NCI-H526 (cell line): ENCODE measurements around the gene DMBT1.
A peak's percentile ranks its signal among the peaks of the same experiment; 100 is the strongest.

Source experiments
- DNase-seq, 2 experiments: peaks; one replicate each; lab custom pipeline; 2025; lab: John Stamatoyannopoulos, UW

The DMBT1 gene

DNA sequence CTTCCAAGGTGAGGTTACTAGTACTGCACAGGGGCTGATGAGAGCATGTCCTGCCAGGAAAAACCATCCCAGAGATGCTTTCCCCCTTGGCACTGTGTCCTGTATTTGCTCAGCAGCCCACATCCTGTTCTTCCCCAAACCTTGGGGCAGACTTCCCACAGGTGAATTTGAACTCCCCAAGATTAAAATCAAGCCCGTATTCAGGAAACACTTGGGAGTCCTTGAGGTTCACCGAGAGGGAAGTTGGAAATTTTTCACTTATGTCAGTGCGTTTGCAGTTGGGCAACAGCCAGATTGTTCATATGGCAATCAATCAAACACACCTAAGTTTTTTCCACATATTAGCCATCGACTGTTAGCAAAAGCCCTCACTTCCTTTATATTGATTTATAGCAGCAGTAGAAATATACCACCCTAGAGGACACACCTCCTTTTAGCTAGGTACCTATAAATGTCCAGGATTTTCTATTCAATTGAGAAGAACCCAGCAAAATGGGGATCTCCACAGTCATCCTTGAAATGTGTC, at the start of gene DMBT1:
TSS of gene DMBT1 (plus strand) at position 476 of the 526 bp plus-strand sequence. CDS start at position 493, 17 bp downstream.
- no peak for DNase-seq

DNA sequence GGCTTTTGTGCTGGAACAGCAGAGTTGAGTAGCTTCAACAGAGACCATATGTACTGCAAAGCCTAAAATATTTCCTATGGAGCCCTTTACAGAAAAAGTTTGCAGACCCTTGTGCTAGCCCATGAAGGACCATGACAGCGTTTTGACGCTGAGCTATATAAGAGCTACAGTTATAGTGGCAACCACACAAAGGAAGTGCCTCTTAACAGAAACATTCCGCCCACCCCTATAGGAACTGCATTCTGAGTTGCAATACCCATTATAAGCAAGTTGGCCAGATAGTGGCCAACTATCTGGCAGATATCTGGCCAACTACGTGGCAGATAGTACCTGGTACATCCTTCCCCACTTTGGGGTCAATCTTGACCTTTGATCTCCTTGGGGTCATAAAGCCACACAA, 47.5 kb upstream of the DMBT1 start:
- DNase-seq: no peak

DNA sequence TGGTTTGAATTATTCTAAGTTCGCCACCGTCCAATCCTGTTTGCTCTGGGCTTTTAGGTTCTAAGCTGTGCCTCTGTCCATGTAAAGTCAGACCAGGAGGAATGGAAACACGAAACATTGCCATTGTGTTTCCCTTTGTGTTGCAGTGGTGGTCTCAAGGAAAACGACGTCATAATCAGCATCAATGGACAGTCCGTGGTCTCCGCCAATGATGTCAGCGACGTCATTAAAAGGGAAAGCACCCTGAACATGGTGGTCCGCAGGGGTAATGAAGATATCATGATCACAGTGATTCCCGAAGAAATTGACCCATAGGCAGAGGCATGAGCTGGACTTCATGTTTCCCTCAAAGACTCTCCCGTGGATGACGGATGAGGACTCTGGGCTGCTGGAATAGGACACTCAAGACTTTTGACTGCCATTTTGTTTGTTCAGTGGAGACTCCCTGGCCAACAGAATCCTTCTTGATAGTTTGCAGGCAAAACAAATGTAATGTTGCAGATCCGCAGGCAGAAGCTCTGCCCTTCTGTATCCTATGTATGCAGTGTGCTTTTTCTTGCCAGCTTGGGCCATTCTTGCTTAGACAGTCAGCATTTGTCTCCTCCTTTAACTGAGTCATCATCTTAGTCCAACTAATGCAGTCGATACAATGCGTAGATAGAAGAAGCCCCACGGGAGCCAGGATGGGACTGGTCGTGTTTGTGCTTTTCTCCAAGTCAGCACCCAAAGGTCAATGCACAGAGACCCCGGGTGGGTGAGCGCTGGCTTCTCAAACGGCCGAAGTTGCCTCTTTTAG, 46.3 kb upstream of the DMBT1 start:
- DNase-seq: no peak

DNA sequence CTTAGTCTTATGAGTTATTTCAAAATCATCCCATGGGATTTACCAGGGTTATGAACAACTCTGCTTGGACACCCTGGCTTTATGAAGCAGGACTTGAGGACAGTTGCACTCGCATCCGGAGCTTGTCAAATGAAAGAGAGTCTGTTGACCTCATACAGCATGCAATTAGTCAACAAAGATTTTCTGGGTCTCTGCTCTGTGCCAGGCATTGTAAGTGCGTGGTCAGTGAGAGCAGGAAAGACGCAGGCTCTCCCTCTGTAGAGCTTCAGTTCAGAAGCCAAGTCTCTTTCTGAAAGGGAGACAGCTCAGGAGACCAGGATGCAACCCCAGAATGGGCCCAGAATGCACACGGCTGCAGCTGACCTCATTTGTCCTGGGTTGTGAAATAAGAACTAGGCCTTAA, 45.5 kb upstream of the DMBT1 start:
- DNase-seq: no peak

DNA sequence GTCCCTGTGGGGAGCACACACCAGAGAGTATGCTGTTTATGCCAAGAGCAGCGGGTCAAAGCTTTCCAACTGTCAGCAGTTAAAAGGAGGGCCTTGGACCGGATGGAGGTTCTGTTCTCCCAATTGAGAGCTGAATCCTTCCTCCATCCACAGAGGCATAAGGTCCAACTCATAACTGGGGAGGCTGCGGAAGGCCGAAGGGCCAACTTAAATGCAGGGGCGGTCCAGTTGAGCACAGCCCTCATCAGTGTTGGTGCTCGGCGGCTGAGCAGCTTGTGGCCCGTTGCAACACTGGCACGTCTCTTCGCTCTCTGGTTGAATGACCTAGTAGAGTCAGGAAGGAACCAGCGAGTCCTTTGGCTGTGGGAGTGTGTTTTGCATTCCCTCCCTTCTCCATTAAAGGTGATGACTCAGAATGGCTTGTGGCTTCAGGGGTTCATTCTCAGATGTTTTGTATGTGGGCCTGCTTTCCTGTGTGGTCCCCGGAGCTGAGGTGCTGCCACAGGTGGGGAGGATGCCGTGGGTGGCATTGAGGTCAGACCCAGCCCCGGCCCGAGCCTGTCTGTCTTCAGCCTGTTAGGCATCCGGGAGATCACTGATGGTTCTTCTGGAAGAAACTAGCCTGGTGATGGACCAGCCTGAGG, 44.8 kb upstream of the DMBT1 start:
- no peak for DNase-seq

DNA sequence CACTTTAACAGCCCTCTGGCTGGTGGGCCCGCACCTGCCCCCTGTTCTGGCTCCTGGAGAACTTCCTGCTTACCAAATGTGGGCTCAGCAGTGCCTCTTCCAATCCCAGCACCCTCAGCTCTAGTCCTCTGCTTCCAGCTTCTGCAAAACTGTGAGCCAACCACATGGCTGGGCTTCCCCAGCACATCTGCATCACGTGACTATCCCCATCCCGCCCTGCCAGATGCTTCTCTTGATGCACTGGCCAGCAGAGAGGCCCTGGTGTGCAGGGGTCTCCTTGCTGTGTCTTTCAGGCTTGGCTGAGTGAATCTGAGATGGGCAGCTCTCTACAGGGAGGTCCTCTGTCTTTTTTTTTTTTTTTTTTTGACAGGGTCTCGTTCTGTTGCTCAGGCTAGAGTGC, 43.8 kb upstream of the DMBT1 start:
- DNase-seq: no peak

DNA sequence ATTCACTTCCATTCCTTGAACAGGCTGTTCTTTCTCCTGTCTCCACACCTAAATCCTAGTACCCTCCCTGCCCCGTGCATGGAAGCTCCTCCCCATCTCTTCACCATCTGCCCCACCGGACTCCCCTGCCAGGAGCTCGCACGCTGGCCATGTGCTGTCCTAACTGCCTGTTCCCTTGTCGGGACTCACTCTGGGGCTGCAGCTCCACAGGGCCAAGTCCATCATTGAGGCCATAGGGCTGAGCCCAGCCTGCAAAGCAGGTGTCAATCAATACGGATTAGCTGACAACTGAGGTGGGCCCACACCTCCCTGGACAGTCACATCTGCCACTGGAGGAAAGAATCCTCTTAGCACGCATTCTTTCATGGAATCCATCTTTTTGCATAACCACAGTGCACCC, 41.4 kb upstream of the DMBT1 start:
- no peak for DNase-seq

DNA sequence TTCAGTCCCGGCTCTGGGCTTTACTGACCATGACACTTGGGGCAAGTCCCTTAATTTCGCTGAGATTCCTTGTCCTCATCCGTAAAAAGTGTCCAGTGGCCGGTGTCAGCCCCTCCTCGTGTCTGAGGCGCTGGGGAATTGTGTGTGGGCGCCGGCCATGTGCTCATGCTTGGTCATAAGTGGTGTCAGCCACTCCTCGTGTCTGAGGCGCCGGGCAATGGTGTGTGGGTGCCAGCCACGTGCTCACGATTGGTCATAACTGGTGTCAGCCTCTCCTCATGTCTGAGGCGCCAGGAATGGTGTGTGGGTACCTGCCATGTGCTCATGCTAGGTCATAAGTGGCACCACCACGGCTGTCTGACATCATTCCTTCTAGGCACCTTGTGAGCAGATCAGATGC, 40.7 kb upstream of the DMBT1 start:
- no peak for DNase-seq

DNA sequence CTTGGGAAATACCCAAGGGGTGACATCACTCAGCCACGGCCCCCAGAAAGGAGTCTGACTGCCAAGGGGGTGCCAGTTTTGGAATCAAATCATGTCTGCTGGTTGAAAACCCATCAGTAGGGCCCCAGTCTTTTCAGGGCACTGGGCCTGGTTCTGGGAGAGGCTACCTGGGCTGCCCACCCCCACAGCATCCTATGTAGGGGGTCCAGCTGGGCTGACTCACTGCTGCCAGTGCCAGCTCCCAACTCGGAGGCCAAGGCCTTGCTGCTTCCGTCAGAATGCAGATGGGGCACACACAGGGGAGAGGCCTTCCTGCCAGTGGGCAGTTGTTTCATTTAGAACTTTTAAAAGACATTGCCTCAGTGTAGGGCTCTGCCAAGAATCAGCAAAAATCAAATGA, 39.5 kb upstream of the DMBT1 start:
- no peak for DNase-seq

DNA sequence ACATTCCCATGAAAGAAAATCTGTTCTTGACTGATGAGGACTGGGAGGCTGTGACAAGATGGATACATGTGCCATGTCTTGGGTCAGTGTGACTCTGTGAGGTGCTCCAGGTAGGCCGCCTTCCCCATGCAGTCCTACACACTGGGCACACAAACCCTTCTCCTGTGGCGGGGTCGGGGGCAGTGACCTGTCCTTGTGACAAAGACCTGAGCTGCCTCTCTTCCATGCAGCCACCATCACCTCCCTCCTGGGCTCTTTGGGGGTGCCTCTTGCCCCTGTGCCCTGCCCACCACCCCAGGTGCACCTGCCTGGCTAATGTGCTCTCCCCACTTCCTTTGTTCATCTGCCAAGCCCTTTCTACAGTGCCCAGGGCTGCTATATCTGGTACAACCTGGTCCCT, 35.7 kb upstream of the DMBT1 start:
- no peak for DNase-seq

DNA sequence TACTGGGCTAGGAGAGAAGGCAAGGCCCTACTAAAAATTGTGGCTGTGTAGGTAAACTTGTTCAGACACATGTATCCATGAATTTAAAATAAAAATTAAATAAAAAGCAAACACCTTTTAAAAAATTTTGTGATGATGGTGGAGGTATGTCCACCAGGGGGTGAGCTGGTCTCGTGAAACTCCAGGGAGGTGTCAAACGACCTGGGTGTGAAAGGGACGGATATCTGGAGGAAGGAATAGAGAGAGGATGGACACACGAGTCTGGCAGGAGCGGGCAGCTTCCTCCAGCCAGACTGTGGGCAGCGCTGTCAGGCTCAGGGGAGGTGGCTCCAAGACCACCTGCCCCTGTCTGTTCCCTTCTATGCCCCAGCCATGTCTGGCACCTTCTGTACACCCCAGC, 34.8 kb upstream of the DMBT1 start:
- peak in 1 of 2 experiments; percentile 30 for DNase-seq

DNA sequence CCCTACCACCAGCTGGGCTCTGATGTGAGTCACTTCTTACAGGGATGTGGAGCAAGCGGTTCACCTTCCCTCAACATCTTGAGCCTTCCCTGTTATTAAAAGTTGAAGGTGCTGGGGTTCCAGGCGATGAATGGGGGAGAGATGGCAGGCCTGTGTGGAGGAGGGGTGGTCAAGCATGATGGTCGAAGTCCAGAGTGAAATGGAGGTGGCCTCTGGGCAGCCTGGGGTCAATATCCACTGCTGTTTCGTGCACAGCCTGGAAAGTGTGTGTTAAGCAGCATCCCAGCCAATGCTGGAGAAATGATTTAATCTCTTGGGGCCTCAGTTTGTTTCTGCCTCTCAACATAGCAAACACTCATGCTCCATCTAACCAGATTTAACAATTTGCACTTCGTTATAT, 33.7 kb upstream of the DMBT1 start:
- no peak for DNase-seq

DNA sequence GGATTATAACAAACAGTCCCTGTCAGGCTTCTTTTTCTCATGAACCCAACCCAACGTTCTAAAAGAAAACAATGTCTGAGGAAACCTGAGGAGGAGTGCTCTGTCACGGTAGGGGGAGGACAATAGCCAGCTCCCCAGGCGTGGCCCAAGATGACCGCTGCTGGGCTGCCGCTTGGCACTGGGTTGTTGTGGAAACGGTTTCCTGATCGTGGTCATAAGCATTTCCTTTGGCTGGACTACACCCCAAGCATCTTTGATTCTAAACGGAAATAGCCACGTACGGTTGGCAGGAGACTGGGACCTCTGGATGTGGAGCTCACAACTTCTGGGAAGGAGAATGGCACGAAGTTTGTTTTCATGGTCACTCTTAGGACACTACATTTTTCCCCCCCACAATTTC, 30.4 kb upstream of the DMBT1 start:
- no peak for DNase-seq

DNA sequence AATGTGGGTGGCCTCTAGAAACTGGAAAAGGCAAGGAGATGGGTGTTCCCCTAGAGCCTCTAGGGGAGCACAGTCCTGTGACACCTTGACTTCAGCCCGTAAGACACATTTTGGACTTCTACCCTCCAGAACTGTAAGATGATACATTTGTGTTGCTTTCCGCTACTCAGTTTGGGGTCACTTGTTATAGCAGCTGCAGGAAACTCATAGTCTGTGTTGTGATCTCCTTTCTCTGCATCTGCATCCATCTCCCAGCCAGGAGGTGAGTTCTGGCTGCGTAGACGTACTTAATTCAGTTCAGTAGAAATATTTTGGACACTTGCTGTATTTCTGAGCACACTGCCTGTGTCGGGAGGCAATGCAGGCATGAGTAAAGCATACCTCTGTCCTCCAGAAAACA, 29.3 kb upstream of the DMBT1 start:
- no peak for DNase-seq

DNA sequence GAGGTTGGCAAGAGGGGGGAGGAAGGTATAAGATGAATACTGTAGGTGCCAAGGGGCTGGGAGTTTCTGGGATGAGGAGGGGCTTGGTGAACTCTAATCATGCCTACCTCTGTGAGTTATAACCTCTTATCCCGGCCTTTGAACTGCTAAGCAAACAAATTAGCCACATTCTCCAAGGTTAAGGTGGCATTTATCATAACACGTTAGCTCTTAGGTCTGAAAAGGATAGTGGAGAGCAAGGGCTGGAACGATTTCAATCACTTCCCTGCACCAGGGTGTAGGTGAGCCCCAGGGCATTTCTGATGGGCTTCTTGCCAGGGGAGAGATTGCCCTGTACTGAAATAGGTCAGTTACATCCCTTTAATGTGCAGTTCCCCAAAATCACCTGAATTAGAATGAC, 28.6 kb upstream of the DMBT1 start:
- no peak for DNase-seq

DNA sequence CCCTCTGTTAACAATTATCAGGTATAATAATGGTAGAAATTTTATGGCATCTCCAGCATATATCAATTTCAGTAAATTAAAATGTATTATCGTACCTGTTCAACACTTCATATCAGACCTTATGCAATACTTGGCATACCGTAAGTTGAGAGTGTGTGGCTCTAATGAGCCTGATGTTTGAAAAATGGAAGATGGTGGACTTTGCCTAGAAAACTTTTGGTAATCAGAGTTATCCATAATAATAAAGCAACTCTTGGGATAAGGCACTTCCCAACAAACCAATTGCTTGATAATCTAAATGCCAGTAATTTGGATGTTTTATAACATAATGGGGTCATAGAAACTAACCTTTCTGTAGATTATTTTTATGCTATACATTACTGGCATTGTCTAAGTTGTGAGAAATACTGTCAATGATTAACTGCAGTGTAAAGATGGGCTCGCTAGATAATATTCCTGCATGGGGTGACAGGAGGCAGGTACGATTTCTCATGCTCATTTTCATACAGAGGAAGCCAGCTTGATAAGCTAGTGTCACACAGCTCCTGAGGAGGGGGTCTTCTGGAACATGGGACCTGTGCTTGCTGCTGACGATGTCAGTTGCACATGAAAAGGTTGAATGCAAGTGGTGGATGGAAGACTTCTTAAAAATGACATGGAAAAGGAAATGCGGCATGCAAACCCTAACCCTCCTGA, 27.8 kb upstream of the DMBT1 start:
- DNase-seq: peak; percentile 4 to 44

DNA sequence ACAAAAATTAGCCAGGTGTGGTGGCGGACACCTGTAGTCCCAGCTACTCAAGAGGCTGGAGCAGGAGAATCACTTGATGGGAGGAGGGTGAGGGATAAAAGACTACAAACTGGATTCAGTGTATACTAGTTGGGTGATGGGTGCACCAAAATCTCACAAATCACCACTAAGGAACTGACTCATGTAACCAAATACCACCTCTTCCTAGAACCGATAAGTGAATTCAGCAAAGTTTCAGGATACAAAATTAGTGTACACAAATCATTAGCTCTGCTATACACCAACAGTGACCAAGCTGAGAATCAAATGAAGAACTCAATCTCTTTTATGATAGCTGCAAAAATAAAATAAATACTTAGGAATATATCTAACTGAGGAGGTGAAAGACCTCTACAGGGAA, 23.0 kb upstream of the DMBT1 start:
- DNase-seq: no peak

DNA sequence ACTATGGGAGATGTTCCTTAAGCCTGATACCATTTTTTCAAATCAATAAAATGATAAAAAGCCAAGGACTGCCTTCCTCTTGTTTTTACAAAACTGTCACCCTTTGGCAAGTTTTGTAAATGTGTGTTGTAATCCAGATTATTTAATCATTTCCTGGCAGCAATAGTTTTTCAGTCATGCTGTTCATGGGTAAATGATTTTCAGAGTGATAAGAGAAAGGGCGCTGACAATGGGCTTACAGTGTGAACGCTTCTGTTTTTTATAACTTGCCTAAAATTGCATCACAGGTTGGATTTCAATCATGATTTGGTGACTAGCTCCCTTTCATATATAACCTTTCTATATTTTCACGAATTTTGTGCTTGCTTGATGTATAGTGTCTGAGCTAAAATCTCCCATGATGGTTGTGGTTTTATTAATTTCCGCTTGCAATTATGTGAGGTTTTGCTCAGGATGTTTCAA, 19.0 kb upstream of the DMBT1 start:
- no peak for DNase-seq

DNA sequence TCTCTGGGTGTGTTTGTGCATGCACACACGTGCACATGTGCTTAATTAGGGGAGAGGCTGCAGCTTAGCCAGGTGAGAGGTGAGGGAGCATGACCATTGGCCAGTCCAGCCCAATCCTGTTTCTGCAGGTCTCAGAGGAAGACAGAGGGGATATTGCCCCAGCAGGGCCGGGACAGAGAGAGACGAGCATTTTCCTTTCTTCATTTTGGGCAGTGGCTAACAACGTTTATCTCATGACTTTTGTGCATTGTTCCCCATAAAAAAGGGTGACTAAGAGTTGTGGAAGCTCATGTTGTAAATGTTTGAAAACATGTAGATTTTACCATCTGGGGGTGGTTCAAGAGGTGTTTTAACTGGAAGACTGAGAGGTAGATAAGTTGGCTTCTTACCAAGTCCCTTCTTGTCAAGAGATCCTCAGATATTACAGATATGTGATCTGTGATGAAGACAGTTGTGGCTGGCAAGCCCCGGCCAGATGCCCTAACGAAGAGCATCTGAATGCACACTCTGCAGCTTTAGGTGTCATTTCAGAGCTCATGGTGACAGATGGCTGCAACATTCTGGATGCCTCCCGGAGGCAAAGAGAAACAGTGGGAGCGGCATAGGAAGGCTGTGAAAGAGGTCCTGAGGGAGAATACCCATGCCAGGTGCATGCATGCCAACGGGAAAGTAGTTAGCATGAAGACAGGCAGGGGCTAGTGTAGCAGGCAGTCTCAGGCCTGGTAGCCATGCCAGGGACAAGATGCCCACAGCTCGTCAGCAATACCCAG, 16.7 kb upstream of the DMBT1 start:
- no peak for DNase-seq

DNA sequence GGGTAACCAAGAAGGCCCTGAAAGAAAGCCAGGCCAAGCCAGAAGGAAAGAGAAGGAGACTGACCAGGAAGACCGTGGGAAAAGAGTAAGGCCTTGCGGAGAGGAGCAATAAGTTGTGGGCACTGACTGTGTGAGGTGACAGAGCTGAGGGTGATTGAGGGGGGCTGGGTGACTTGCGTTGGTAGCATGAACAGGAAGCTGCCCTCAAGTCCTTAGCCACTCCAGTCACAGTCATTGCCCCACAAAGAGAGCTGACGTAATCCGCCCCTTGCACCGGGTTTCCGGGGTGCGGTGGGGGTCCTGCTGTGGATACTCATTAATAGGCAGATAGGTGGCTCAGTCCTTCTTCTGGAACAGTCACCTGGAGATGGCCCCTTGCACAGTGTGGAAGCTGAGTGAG, 16.1 kb upstream of the DMBT1 start:
- DNase-seq: no peak

DNA sequence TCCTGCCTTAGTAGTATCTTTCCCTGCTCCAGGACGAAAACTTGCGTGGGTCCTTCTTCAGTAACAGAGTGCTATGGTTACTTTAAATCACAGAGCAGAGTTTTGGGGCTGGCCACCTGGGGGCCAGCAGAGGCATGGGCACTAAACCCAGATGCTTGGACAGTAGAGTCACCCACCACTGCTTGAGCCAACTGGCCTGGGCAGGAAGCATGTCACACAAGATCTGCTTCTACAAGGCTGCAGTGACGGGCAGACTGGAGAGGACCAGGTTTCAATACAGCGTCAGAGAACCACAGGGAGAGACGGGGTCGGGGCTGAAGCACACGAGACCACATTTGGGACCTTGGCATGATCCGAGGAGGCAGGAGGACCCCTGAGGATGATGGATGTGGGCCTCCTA, 14.3 kb upstream of the DMBT1 start:
- no peak for DNase-seq
